Sigmoid colon (tissue), 4 donors: ENCODE data around the gene SDR42E1.

Source experiments
- POLR2A ChIP-seq, 2 donors: fragments of 450-650 bp; IDR thresholded peaks; one replicate each; pipeline ENCODE4 v1.6.1; 2016; ENCODE audit warnings: antibody characterized with exemption in 2 of 2, mild to moderate bottlenecking in 2 of 2, moderate library complexity in 2 of 2
- POLR2AphosphoS5 ChIP-seq, 4 donors: sonication (generic); formaldehyde crosslinking; IDR thresholded peaks; one replicate each; pipeline ENCODE4 v1.6.1; 2017; ENCODE audit warnings: antibody characterized with exemption in 4 of 4

- TF ChIP-seq POLR2AphosphoS5 (IDR thresholded peaks at IDR 0.05) (no peak), POLR2A (IDR thresholded peaks at IDR 0.05) (no peak)
These were observed 69.2 kb downstream of the SDR42E1 start for GRCh38 chr16:81942007-81942601.
